Effector CD8-positive, alpha-beta T cell (primary cell): Measurements from ENCODE around the gene RARB.

Experiments used
- DNase-seq: peaks from one replicate; lab custom pipeline; 2025; lab: John Stamatoyannopoulos, UW
- total RNA-seq, 4 experiments: gene quantifications; one replicate each; lab custom pipeline; 2026; lab: John Stamatoyannopoulos, UW

The RARB gene
- 0 to 0.72 (median 0) reads per million in 4 experiments for total RNA-seq

DNA sequence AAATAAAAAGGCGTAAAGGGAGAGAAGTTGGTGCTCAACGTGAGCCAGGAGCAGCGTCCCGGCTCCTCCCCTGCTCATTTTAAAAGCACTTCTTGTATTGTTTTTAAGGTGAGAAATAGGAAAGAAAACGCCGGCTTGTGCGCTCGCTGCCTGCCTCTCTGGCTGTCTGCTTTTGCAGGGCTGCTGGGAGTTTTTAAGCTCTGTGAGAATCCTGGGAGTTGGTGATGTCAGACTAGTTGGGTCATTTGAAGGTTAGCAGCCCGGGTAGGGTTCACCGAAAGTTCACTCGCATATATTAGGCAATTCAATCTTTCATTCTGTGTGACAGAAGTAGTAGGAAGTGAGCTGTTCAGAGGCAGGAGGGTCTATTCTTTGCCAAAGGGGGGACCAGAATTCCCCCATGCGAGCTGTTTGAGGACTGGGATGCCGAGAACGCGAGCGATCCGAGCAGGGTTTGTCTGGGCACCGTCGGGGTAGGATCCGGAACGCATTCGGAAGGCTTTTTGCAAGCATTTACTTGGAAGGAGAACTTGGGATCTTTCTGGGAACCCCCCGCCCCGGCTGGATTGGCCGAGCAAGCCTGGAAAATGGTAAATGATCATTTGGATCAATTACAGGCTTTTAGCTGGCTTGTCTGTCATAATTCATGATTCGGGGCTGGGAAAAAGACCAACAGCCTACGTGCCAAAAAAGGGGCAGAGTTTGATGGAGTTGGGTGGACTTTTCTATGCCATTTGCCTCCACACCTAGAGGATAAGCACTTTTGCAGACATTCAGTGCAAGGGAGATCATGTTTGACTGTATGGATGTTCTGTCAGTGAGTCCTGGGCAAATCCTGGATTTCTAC is at the start of gene RARB:
TSS of gene RARB (plus strand) at position 322 of the 847 bp plus-strand sequence. CDS start at position 791, 469 bp downstream.
- DNase-seq = no peak

- no peak for DNase-seq
Observed at GRCh38 chr3:25378786-25379311, 49.2 kb upstream of the RARB start.

GRCh38 chr3:25380222-25380739 is 47.8 kb upstream of the RARB start:
- no peak for DNase-seq

GRCh38 chr3:25381083-25381482 is 47.0 kb upstream of the RARB start:
- no peak for DNase-seq

- no peak for DNase-seq
Observed at GRCh38 chr3:25384471-25384870, 43.6 kb upstream of the RARB start.

DNA sequence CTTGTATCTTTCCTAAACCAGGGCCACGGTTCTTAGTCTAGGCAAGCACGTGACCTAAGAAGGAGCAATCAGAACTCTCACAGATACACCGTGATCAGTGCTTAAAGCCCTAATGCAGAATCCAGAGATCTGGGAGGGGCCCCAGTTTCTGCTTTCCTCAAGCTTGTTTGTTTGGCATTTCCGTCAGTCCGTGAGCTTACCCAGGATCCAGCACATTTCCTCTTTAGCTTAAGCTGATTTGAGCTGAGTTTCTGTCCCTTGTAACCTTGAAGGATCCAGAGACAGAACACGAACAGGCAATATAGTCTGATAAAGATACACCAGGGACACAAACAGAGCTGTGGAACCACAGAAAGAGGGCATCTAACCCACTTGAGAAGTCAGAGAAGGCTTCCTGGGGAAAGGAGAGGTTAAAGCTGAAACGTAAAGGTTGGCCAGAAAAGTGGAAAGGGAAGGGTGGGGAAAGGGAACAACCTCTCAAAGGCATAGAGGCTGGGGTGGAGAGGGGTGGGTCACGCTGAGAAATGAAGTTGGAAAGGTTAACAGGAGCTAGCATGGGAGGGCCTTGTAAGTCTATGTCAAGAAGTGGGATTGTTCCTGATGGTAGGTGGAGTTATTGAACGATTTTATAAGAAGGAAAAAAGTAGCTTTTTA is 42.1 kb upstream of the RARB start:
- DNase-seq = no peak

- no peak for DNase-seq
Observed at GRCh38 chr3:25386686-25387255, 41.3 kb upstream of the RARB start.

DNA sequence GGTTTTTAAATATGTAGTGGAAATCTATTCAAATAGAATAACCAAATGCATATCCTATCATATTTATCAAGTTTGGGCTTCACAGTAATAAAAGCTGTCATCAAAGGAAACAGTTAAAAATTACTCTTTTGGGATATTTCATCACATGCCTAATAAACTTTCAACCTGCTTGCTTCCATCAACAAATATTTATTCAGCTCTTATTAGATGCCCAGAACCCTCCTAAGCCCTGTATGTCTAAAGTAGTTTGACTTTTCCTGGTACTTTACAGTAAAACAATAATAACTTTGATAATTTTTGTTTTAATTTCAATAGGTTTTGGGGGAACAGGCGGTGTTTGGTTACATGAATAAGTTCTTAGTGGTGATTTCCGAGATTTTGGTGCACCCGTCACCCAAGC is 37.5 kb upstream of the RARB start:
- DNase-seq = no peak

DNA sequence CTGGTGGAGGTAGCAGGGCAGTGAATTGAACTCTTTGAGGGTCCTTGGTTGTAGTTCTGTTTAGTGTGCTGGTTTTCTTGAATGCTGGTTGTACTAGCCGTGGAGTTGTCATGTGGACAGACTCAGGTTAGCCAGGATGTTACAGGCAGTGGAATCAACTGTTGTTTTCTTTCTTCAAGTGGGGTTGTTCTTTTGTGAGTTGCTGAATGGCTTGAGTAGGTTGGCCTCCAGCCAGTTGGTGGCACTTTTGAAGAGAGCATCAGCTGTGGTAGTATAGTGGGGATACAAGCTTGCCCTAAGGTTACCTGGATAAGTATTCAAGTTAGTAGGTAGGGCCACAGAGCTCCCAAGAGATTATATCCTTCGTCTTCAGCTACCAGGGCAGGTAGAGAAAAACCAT is 31.8 kb upstream of the RARB start:
- no peak for DNase-seq

- no peak for DNase-seq
Observed at GRCh38 chr3:25396686-25397085, 31.4 kb upstream of the RARB start.

DNA sequence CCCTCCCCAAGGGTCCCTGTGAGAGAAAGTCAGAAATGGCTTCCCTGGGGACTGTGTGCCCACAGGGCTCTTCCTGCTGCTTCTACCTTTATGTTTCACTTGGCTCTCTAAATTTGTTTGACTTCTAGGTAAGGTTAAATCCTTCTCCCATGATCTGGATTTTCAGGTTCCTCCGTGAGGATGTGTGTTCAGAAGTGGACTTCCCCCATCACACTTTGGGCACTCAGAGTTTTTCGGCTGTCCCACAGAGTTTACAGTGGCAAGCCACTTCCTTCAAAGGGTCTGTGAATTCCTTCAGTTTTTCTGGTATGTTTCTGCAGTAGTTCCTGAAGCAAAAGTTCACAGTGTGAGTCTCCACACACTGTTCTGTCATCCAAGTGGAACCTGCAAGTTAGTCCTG is 30.9 kb upstream of the RARB start:
- no peak for DNase-seq

DNA sequence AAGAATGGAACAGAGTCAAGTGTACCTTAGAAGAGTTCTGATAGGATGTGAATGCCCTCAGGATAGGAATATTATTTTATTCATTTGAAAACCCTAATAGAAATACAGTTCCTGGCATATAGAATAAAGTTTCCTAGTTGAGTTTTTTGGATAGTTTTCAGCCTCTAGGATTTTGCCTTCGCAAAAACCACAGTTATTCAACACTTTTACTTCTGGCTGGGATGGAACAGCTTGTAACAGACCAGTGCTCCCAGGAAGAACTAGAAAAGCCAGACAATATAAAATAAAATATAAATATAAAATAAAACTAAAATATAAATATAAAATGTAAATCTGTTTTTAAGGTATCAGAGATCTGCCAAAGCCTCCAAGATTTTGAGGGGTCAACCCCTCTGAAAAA is 27.5 kb upstream of the RARB start:
- DNase-seq = no peak

DNA sequence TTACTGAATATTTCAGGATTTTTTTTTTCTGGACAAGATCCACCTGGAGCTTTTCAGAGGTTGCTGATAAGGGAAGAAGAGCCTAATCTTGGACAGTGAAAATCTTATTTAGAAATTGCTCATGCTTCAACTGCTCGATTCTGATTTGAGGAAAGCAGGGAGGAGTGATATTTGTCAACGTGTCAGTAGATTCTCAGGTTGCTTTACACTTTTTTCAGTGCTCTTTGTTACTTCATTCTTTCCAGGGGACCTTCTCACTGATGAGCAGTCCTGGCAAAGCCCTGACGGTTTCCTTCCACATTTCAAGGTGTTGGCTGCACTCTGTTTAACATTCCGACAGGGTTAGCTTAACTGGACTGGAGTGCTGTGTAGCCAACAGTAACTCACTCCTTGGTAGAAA is 24.1 kb upstream of the RARB start:
- no peak for DNase-seq

- DNase-seq = no peak
Observed at GRCh38 chr3:25404569-25404968, 23.5 kb upstream of the RARB start.

DNA sequence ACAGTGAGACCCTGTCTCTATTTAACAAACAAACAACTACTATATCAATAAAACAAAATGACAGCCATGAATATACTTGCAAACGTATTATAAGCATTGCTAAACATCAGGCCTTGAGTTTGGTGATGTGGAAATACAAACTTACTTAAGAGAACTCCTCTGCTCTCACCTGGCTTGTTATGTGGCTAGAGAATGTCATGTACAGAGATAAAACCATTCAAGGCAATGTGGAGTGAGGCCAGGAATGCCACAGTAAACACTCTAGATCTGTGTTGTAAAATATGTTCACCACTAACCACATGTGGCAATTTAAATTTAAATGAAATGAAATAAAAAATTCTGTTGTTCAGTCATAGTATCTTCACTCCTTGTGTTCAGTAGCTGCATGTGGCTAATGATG is 22.7 kb upstream of the RARB start:
- no peak for DNase-seq

DNA sequence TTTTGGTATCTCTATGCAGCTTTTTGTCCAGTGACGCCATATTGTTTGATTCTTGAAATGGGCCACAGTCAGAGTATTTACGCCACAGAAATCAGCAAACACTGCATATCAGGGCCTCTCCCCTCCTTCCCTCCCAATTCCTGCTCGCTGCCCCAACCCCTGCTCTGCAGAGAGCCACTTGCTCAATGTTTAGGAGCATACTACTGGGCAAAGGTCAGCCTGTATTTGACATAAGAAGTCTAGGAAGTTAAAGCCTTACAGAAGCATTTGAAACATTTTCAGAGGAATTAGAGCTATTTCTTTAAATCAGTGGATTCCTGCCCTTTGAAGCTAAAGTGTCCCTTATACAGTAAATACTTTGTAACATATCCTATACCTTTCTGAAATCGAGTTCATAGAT is 17.4 kb upstream of the RARB start:
- no peak for DNase-seq

DNA sequence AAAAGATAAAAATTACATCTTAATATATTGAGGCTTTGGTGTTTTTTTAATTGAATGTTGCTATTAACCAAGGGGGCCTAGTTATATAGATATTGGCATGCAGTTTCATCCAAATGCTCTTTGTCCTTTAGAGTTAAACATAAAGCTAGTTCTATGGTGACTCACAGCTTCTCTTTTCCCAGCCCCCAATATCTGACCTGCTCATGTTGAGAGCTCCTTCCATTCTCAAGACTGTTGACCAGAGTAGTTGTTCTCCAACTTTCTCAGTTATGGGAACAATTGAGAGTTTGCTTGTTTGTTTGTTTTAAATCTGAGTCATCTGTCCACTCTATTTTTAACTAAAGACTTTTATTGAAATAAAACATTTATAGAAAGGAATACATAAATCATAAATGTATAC is 15.8 kb upstream of the RARB start:
- DNase-seq = no peak

DNA sequence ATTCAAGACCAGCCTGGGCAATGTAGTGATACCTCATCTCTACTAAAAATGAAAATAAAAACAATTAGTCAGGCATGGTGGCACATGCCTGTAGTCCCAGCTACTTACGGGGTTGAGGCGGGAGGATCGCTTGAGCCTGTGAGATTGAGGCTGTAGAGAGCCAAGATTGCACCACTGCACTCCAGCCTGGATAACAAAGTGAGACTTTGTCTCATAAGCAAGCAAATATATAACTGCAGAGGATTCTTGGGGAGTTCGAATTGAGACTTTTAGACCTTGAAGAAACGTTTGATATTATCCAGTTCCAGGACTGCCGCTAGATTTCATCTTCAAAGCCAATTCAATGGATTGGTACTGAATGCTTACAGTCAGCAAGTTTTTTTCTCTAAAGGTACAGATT is 11.9 kb upstream of the RARB start:
- no peak for DNase-seq

GRCh38 chr3:25418596-25418995 is 9.5 kb upstream of the RARB start:
- DNase-seq = no peak

DNA sequence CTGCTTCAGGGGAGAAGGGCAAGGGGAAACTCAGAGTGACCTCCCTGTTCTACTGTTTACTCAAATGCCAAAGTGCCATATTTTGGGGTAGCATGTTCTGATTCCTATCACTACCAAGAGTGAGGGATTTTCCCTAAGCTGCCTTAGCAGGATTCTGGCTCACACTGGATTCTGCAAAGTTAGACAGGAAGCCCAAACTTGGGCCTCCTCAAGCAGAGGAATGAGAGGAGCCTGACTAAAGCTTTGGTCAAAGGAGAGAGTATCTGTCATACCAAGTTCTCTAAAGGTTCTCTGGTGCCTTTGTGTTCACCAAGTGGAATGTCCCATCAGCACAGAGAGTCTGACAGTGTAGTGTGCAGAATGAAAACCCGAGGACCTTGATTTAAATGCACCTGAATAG is 8.8 kb upstream of the RARB start:
- DNase-seq = no peak

DNA sequence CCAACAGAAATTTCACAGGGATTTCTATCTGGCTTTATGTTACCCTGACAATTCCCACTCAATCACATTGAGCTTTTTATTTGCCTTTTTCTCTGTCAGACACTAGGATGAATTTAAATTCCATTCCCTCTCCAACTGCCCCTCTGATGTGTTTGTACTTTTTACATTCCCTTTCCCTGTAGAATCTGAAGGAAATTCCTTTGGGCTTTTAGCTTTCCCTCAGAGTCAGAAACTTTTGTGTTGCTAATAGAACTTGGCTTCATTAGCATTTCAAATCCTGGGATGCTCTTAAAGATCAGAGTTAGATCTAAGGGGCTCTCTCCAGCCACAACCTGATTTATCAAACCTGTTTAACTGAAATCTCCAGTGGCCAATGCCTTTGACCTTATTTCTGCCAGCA is 7.9 kb upstream of the RARB start:
- DNase-seq = no peak

GRCh38 chr3:25420885-25421284 is 7.2 kb upstream of the RARB start:
- DNase-seq = no peak

DNA sequence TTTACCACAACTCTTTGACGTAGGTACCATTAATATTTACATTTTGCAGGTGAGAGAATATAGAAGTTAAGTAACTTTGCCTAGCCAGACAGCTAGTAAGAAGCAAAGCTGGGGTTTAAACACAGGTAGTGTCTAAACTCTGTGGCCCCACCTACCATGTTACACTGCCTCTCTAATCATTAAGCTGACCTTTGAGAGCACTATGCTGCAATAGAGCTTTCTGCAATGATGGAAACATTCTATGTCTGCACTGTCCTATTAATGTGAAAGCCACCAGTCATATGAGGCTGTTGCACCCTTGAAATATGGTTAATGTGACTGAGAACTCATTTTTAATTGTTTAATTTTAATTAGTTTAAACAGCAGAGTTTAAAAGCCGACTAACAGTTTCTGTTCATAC is 6.3 kb upstream of the RARB start:
- no peak for DNase-seq
